Measurements from ENCODE around the gene PDE8A. TPM values are rescaled to one million over a fixed set of nuclear protein-coding genes. Genes with fewer than 3 reads are reported as not detected.

PDE8A gene
- total and polyA plus RNA-seq, 2 donors = 8.5 to 23.0 TPM

DNA sequence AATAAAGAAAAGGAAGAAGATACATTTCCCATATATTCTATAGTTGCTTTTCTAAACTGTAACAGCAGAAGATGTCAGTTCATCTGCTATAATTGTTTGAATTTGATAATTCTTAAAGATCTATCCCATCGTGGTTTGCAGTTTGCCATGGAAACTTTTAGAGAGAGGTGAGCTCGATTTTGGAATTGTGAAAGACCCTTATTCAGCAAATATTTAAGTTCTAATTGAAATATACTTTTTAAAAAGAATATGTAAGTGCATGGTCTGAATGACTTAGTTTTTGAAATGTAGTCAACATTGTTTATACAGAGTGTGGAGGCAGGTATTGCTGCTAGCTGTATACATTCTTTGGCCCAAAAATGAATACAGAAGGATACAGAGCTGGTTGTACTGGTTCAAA, 127.7 kb downstream of the PDE8A start:
- Histone ChIP-seq H3K9me3 (ENCODE audit: control insufficient read depth in 2 of 2, insufficient read depth in 1 of 2, low read length in 1 of 2) (no peaks in the 10 kb centered on the region), H3K27ac (ENCODE audit: low read depth in 1 of 2, low read length in 1 of 2) (no peak overlapping the region), H3K4me1 (ENCODE audit: control insufficient read depth in 2 of 2, insufficient read depth in 2 of 2, low read length in 2 of 2) (no peaks in the 10 kb centered on the region), H3K4me3 (ENCODE audit: low read length in 2 of 2) (no peak overlapping the region), H3K27me3 (ENCODE audit: control insufficient read depth in 2 of 2, insufficient read depth in 1 of 2, low read length in 1 of 2) (no peaks in the 10 kb centered on the region), H3K36me3 (ENCODE audit: control insufficient read depth in 2 of 2, insufficient read depth in 2 of 2, low read length in 1 of 2) (no peaks in the 10 kb centered on the region)
- no peak for DNase-seq (ENCODE audit: low read depth in 6 of 9, low spot score in 9 of 9)
- WGBS = 97% methylated on average over 2 of the region's 2 CpGs

DNA sequence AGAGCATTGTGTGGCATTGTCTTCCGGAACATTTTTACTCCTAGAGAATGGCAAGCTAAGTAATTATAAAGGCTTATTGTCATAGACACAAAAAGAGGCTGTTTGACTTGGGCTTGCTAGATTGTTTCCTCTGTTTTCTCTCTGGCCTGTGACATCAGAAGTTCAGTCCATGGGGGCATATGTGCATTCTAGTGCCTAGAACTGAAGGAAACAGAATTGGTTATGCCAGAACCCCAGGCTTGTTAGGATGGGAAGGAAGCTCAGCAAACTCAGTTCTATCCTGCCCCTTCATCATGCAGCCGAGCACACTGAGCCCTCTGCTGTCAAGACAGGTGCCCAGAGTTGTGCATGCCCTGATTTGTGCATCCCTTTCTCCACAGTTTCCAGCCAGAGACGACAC, 131.3 kb downstream of the PDE8A start:
- Histone ChIP-seq H3K36me3 (ENCODE audit: control insufficient read depth in 2 of 2, insufficient read depth in 2 of 2, low read length in 1 of 2) (no peaks in the 10 kb centered on the region), H3K4me3 (ENCODE audit: low read length in 2 of 2) (no peak overlapping the region), H3K27ac (ENCODE audit: low read depth in 1 of 2, low read length in 1 of 2) (no peak overlapping the region), H3K27me3 (ENCODE audit: control insufficient read depth in 2 of 2, insufficient read depth in 1 of 2, low read length in 1 of 2) (no peaks in the 10 kb centered on the region), H3K4me1 (ENCODE audit: control insufficient read depth in 2 of 2, insufficient read depth in 2 of 2, low read length in 2 of 2) (no peaks in the 10 kb centered on the region), H3K9me3 (ENCODE audit: control insufficient read depth in 2 of 2, insufficient read depth in 1 of 2, low read length in 1 of 2) (no peaks in the 10 kb centered on the region)
- WGBS = 65% methylated on average over 3 of the region's 3 CpGs
- no peak for DNase-seq (ENCODE audit: low read depth in 6 of 9, low spot score in 9 of 9)

DNA sequence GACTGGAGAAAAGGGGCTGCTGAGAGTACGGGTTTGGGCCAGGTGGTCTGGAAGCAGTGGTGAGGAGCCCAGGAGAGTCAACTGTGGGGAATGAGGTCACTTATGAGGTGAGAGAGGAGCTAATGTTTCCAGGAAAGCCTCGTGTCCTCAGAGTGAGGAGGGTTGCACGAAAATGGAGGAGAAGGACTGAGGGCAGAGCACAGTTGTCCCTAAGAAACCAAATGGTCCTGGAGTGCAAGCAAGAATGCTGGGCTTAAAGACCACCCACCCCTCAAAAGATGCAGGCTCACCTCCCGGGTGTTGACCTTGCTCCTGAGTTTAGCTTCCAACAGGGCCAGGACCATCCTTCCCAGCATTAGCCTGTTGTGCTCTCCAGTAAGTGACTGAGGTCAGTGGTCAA, 133.2 kb downstream of the PDE8A start:
- Histone ChIP-seq H3K27ac (ENCODE audit: low read depth in 1 of 2, low read length in 1 of 2) (no peak overlapping the region), H3K4me1 (ENCODE audit: control insufficient read depth in 2 of 2, insufficient read depth in 2 of 2, low read length in 2 of 2) (no peaks in the 10 kb centered on the region), H3K36me3 (ENCODE audit: control insufficient read depth in 2 of 2, insufficient read depth in 2 of 2, low read length in 1 of 2) (no peaks in the 10 kb centered on the region), H3K4me3 (ENCODE audit: low read length in 2 of 2) (no peak overlapping the region), H3K9me3 (ENCODE audit: control insufficient read depth in 2 of 2, insufficient read depth in 1 of 2, low read length in 1 of 2) (no peaks in the 10 kb centered on the region), H3K27me3 (ENCODE audit: control insufficient read depth in 2 of 2, insufficient read depth in 1 of 2, low read length in 1 of 2) (no peaks in the 10 kb centered on the region)
- WGBS = 96% methylated on average over 4 of the region's 4 CpGs
- DNase-seq (ENCODE audit: low read depth in 6 of 9, low spot score in 9 of 9) = no peak

- no peak for DNase-seq (ENCODE audit: low read depth in 6 of 9, low spot score in 9 of 9)
- Histone ChIP-seq H3K27ac (ENCODE audit: low read depth in 1 of 2, low read length in 1 of 2) (no peak overlapping the region), H3K9me3 (ENCODE audit: control insufficient read depth in 2 of 2, insufficient read depth in 1 of 2, low read length in 1 of 2) (no peaks in the 10 kb centered on the region), H3K4me1 (ENCODE audit: control insufficient read depth in 2 of 2, insufficient read depth in 2 of 2, low read length in 2 of 2) (no peaks in the 10 kb centered on the region), H3K4me3 (ENCODE audit: low read length in 2 of 2) (no peak overlapping the region), H3K27me3 (ENCODE audit: control insufficient read depth in 2 of 2, insufficient read depth in 1 of 2, low read length in 1 of 2) (no peaks in the 10 kb centered on the region), H3K36me3 (ENCODE audit: control insufficient read depth in 2 of 2, insufficient read depth in 2 of 2, low read length in 1 of 2) (peaks cover 0 to 3% of the 10 kb centered on the region in 2 donors)
- 98% methylated on average over 1 of the region's 1 CpG for WGBS
Observed at GRCh38 chr15:85116066-85116465, 134.4 kb downstream of the PDE8A start.

DNA sequence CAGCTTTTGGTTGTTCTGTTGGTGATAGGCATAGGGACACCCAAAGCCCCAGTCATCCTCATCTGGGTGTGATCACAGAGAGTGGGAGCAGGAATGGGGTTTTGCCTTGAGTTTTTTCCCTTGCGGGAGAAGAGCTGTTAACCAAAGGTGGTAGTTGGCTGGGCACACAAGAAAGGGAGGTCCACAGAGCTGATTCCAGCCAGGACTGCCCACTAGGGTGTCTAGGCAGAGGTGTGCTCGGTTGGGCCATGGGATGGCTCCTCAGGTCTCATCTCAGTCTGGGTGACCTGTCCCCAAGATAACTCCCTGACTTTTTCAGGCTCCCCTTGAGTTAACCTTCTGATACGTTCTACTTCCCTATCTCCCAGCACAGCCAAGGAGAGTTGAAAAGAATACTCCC, 134.8 kb downstream of the PDE8A start:
- peaks cover 0 to 3% of the 10 kb centered on the region in 2 donors for H3K36me3 ChIP-seq (ENCODE audit: control insufficient read depth in 2 of 2, insufficient read depth in 2 of 2, low read length in 1 of 2)
- H3K27ac ChIP-seq (ENCODE audit: low read depth in 1 of 2, low read length in 1 of 2) = no peak overlapping the region
- DNase-seq (ENCODE audit: low read depth in 6 of 9, low spot score in 9 of 9) = no peak
- no peaks in the 10 kb centered on the region for H3K4me1 ChIP-seq (ENCODE audit: control insufficient read depth in 2 of 2, insufficient read depth in 2 of 2, low read length in 2 of 2)
- no peak overlapping the region for H3K4me3 ChIP-seq (ENCODE audit: low read length in 2 of 2)
- H3K27me3 ChIP-seq (ENCODE audit: control insufficient read depth in 2 of 2, insufficient read depth in 1 of 2, low read length in 1 of 2) = no peaks in the 10 kb centered on the region
- H3K9me3 ChIP-seq (ENCODE audit: control insufficient read depth in 2 of 2, insufficient read depth in 1 of 2, low read length in 1 of 2) = no peaks in the 10 kb centered on the region
- WGBS = 97% methylated on average over 3 of the region's 3 CpGs

DNA sequence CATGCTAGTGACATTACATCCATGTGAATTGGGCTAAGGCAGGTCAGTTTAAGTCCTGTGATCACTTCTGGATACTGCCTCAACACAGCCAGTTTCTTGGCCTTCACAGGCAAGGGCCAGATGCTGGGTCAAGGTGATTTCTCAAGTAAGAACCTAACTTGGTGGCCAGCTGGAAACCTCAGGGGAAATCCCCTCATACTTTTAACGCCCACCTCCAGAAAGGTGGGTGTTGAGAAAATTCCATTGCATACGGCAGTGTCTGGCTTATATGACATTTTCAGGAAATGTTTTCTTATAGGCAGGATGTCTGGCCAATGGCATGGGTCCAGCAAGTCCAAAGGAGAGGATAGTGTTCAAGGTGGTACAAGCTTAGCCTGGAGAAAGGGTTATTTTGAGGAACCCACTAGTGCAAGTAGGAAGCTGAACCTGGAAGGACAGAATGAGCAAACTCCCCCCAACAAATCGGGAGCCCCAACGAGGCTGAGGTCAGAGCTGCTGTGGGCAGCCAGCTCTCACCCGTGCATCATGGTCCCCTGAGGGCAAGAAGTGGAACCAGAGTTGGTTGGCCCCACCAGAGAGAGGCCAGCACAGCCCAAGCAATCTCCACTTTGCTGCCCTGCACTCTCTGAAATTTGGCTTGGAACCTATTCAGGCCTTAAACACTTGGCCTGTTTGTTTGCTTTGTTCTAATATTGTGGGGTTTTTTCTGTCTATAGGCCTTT, 135.4 kb downstream of the PDE8A start:
- H3K4me3 ChIP-seq (ENCODE audit: low read length in 2 of 2) = no peak overlapping the region
- 90% methylated on average over 5 of the region's 5 CpGs for WGBS
- H3K4me1 ChIP-seq (ENCODE audit: control insufficient read depth in 2 of 2, insufficient read depth in 2 of 2, low read length in 2 of 2) = no peaks in the 10 kb centered on the region
- H3K36me3 ChIP-seq (ENCODE audit: control insufficient read depth in 2 of 2, insufficient read depth in 2 of 2, low read length in 1 of 2) = peaks cover 0 to 3% of the 10 kb centered on the region in 2 donors
- no peak overlapping the region for H3K27ac ChIP-seq (ENCODE audit: low read depth in 1 of 2, low read length in 1 of 2)
- DNase-seq (ENCODE audit: low read depth in 6 of 9, low spot score in 9 of 9) = no peak
- no peaks in the 10 kb centered on the region for H3K27me3 ChIP-seq (ENCODE audit: control insufficient read depth in 2 of 2, insufficient read depth in 1 of 2, low read length in 1 of 2)
- no peaks in the 10 kb centered on the region for H3K9me3 ChIP-seq (ENCODE audit: control insufficient read depth in 2 of 2, insufficient read depth in 1 of 2, low read length in 1 of 2)

DNA sequence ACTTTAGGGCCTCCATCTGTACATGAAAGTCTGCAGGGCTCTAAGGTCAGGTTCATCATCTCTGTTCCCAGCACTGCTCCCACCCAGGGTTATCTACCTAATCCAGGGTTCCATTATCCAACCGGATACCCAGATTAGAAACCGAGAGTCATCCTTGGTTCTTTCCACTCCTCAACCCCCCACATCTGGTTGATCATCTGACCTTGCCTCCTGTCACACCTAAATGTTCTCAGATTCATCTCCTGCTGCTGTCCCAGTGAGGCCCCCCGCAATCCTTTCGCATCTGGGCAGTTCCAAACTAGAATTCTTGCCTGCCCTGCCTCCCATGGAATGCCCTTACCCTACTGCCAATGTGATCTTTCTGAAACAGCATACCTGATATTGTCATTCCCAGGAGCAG, 136.5 kb downstream of the PDE8A start:
- Histone ChIP-seq H3K4me3 (ENCODE audit: low read length in 2 of 2) (no peak overlapping the region), H3K9me3 (ENCODE audit: control insufficient read depth in 2 of 2, insufficient read depth in 1 of 2, low read length in 1 of 2) (no peaks in the 10 kb centered on the region), H3K27me3 (ENCODE audit: control insufficient read depth in 2 of 2, insufficient read depth in 1 of 2, low read length in 1 of 2) (no peaks in the 10 kb centered on the region), H3K4me1 (ENCODE audit: control insufficient read depth in 2 of 2, insufficient read depth in 2 of 2, low read length in 2 of 2) (no peaks in the 10 kb centered on the region), H3K27ac (ENCODE audit: low read depth in 1 of 2, low read length in 1 of 2) (no peak overlapping the region), H3K36me3 (ENCODE audit: control insufficient read depth in 2 of 2, insufficient read depth in 2 of 2, low read length in 1 of 2) (peaks cover 0 to 3% of the 10 kb centered on the region in 2 donors)
- 99% methylated on average over 4 of the region's 4 CpGs for WGBS
- DNase-seq (ENCODE audit: low read depth in 6 of 9, low spot score in 9 of 9) = no peak

DNA sequence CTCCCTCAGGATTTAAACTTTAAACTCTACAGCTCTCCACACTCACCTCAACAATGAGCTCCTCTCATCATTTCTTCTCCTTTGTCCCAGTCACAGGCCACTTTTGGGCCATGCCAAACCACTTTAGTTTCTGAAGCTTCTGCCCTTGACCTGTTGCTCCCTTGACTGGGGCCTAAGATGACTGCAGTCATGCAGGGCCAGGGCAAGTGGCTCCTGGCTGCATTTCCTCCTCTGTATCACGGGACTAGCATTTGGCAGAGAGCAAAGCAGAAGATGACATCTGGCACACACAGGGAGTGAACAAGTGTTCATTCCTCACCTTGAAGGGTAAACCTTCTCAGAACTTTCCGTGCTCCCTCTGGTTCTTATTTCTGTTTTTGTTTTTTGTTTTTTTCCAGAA, 136.9 kb downstream of the PDE8A start:
- 94% methylated on average over 2 of the region's 2 CpGs for WGBS
- Histone ChIP-seq H3K4me1 (ENCODE audit: control insufficient read depth in 2 of 2, insufficient read depth in 2 of 2, low read length in 2 of 2) (no peaks in the 10 kb centered on the region), H3K36me3 (ENCODE audit: control insufficient read depth in 2 of 2, insufficient read depth in 2 of 2, low read length in 1 of 2) (peaks cover 0 to 3% of the 10 kb centered on the region in 2 donors), H3K27ac (ENCODE audit: low read depth in 1 of 2, low read length in 1 of 2) (no peak overlapping the region), H3K27me3 (ENCODE audit: control insufficient read depth in 2 of 2, insufficient read depth in 1 of 2, low read length in 1 of 2) (no peaks in the 10 kb centered on the region), H3K4me3 (ENCODE audit: low read length in 2 of 2) (no peak overlapping the region), H3K9me3 (ENCODE audit: control insufficient read depth in 2 of 2, insufficient read depth in 1 of 2, low read length in 1 of 2) (no peaks in the 10 kb centered on the region)
- DNase-seq (ENCODE audit: low read depth in 6 of 9, low spot score in 9 of 9) = no peak

- no peaks in the 10 kb centered on the region for H3K4me1 ChIP-seq (ENCODE audit: control insufficient read depth in 2 of 2, insufficient read depth in 2 of 2, low read length in 2 of 2)
- no peak overlapping the region for H3K4me3 ChIP-seq (ENCODE audit: low read length in 2 of 2)
- no peak for DNase-seq (ENCODE audit: low read depth in 6 of 9, low spot score in 9 of 9)
- H3K27me3 ChIP-seq (ENCODE audit: control insufficient read depth in 2 of 2, insufficient read depth in 1 of 2, low read length in 1 of 2) = no peaks in the 10 kb centered on the region
- WGBS = 97% methylated on average over 4 of the region's 4 CpGs
- H3K36me3 ChIP-seq (ENCODE audit: control insufficient read depth in 2 of 2, insufficient read depth in 2 of 2, low read length in 1 of 2) = peaks cover 0 to 3% of the 10 kb centered on the region in 2 donors
- no peaks in the 10 kb centered on the region for H3K9me3 ChIP-seq (ENCODE audit: control insufficient read depth in 2 of 2, insufficient read depth in 1 of 2, low read length in 1 of 2)
- no peak overlapping the region for H3K27ac ChIP-seq (ENCODE audit: low read depth in 1 of 2, low read length in 1 of 2)
Observed at GRCh38 chr15:85120351-85121113, 138.9 kb downstream of the PDE8A start.
